Left ventricle myocardium inferior (tissue), 1 donor: ENCODE measurements around the gene BCL2L1. TPM values are rescaled to one million over a fixed set of nuclear protein-coding genes. Genes with fewer than 3 reads are reported as not detected.

Experiments
- DNase-seq: peaks from one replicate; pipeline ENCODE4 v3.0.0-alpha.2; 2020
- H3K27ac ChIP-seq: fragments of 200-600 bp; replicated peaks from 2 replicates; pipeline ENCODE4 v1.8.0; 2021
- H3K27me3 ChIP-seq: fragments of 200-600 bp; 2 replicates; pipeline ENCODE4 v1.8.0; 2021; ENCODE audit warnings: low read depth
- H3K36me3 ChIP-seq: fragments of 200-600 bp; 2 replicates; pipeline ENCODE4 v1.8.0; 2021
- H3K4me1 ChIP-seq: fragments of 200-600 bp; 2 replicates; pipeline ENCODE4 v1.8.0; 2021
- H3K4me3 ChIP-seq: fragments of 200-600 bp; 2 replicates; pipeline ENCODE4 v1.8.0; 2021; ENCODE audit warnings: mild to moderate bottlenecking, moderate library complexity
- H3K9me3 ChIP-seq: fragments of 200-600 bp; replicated peaks from 2 replicates; pipeline ENCODE4 v1.8.0; 2021
- intact Hi-C: fragments of 100-400 bp; cut with micrococcal nuclease; formaldehyde crosslinking; loops from one replicate; pipeline ENCODE4 v1.11.0; 2022
- total RNA-seq: library from RNA; stranded (reverse); fragmentation: NEBNext Ultra II Directional; extraction: Animal tissue kit (Norgen Biotek cat#: 25700); gene quantifications from one replicate; pipeline ENCODE4 v1.2.1, GENCODE V29; 2021
- TF ChIP-seq, protein P1 (sequence below): fragments of 200-600 bp; IDR thresholded peaks from 2 replicates; pipeline ENCODE4 v1.8.0; 2021; ENCODE audit warnings: antibody characterized with exemption, mild to moderate bottlenecking, borderline replicate concordance
- donor health status: DM: no; HTN: yes; CAD: no; lungs with severe emphysema.

The BCL2L1 gene
- total RNA-seq, 1 donor from 2014 or later, result 53.2 TPM

DNA sequence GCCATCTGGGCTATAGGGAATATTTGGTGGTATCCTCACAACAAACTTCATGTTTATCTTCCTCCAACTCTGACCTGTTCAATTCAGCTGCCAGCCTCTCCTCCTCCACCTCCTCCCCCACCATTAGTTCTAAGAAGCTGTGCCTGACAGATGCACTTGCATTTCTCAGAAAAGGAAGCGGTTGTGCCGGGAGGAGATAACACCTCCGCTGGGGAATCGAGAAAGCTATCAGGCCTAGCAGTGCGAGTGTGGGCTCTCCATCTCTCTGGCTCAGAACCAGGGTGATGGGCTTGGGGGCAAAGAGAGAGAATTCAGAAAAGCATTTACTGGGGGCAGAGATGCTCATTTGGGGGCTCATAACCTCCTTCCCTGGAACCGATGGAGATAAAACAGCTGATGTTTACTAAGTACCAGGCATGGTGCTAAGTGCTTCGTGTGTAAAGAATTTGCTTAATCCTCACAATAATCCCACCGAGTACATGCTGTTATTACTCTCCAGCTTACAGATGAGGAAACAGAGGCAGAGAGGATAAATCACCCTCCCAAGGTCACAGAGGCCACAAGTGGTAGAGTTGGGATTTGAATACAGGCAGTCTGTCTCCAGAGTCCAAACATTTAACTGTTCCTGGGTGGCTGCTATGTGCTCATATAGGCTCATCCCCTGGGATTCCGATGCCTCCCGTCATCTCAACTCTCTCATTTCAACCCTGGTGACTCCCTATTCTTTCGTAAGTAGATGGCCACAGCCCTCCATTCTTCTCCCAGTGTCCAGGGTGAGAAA, 46.6 kb downstream of the BCL2L1 start:
- Histone ChIP-seq H3K4me1 (peaks cover 100% of the 10 kb centered on the region), H3K27me3 (no peaks in the 10 kb centered on the region), H3K27ac (peak overlapping the region; percentile 95), H3K9me3 (no peaks in the 10 kb centered on the region), H3K4me3 (peak overlapping the region; percentile 40), H3K36me3 (peaks cover 18% of the 10 kb centered on the region)
- DNase-seq, result no peak
- intact Hi-C loops, result no loop called here
- TF ChIP-seq, protein P1, sequence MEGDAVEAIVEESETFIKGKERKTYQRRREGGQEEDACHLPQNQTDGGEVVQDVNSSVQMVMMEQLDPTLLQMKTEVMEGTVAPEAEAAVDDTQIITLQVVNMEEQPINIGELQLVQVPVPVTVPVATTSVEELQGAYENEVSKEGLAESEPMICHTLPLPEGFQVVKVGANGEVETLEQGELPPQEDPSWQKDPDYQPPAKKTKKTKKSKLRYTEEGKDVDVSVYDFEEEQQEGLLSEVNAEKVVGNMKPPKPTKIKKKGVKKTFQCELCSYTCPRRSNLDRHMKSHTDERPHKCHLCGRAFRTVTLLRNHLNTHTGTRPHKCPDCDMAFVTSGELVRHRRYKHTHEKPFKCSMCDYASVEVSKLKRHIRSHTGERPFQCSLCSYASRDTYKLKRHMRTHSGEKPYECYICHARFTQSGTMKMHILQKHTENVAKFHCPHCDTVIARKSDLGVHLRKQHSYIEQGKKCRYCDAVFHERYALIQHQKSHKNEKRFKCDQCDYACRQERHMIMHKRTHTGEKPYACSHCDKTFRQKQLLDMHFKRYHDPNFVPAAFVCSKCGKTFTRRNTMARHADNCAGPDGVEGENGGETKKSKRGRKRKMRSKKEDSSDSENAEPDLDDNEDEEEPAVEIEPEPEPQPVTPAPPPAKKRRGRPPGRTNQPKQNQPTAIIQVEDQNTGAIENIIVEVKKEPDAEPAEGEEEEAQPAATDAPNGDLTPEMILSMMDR, result no peak

- H3K27ac ChIP-seq, result peak overlapping the region; percentile 95
- peak; percentile 66 for DNase-seq
- H3K9me3 ChIP-seq, result no peaks in the 10 kb centered on the region
- intact Hi-C loops, result loop anchor here (5.0 kb wide), 1 partner anchor 47 kb away; the partner anchor contains the start of gene BCL2L1
- H3K4me1 ChIP-seq, result peaks cover 100% of the 10 kb centered on the region
- H3K4me3 ChIP-seq, result peak overlapping the region; percentile 40
- peaks cover 13% of the 10 kb centered on the region for H3K36me3 ChIP-seq
- no peaks in the 10 kb centered on the region for H3K27me3 ChIP-seq
- TF ChIP-seq, protein P1, result no peak
Measured at GRCh38 chr20:31674895-31675827, 47.5 kb downstream of the BCL2L1 start.

DNA sequence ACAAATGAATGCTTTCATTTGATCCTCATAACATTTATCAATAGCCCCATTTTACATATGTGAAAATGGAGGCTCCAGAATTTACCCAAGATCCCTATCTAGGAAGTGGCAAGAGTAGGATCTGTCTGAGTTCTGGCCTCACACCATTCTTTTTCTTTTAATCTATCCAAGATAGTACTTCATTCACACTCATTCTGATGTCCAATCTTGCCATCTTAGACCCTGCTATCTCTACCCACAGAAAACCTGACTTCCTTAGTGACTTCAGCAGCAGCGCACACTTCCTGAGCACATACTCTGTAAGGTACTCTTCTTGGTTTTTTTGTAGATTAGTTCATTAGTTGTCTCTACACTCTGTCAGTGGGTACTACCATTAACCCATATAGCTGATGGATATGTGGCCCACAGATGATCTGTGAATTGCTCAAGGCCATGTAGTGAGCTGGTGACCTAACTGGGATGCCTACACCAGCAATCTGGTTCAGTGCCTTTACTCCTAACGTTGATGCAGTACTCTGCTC, 48.7 kb downstream of the BCL2L1 start:
- intact Hi-C loops, result loop anchor here (5.0 kb wide), 1 partner anchor 48 kb away; the partner anchor contains the start of gene BCL2L1
- DNase-seq, result no peak
- TF ChIP-seq, protein P1, result no peak
- Histone ChIP-seq H3K9me3 (no peaks in the 10 kb centered on the region), H3K36me3 (peaks cover 8% of the 10 kb centered on the region), H3K27me3 (no peaks in the 10 kb centered on the region), H3K4me1 (peaks cover 100% of the 10 kb centered on the region), H3K4me3 (peak overlapping the region; percentile 40), H3K27ac (peak overlapping the region; percentile 95)

DNA sequence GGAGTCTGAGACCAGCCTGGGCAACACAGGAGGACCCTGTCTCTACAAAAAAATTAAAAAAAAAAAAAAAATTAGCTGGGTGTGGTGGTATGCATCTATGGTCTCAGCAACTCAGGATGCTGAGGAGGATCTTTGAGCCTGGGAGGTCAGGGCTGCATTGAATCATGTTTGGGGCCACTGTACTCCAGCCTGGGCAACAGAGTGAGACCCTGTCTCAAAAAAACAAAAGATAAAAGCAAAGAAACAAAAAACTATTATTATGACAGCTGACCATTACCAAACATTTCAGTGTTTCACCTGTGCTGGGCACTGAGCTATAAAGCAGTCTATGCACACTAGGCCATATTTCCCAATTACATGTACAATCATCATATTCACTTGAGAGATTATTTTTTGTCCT, 49.2 kb downstream of the BCL2L1 start:
- intact Hi-C loops, result loop anchor here (5.0 kb wide), 1 partner anchor 49 kb away; the partner anchor contains the start of gene BCL2L1
- H3K9me3 ChIP-seq, result no peaks in the 10 kb centered on the region

More for the DNA sequence above, 49.2 kb downstream of the BCL2L1 start:
- Histone ChIP-seq H3K27ac (peak overlapping the region; percentile 95), H3K36me3 (peaks cover 7% of the 10 kb centered on the region), H3K4me1 (peaks cover 100% of the 10 kb centered on the region), H3K27me3 (no peaks in the 10 kb centered on the region), H3K4me3 (no peak overlapping the region)
- TF ChIP-seq, protein P1, result no peak
- no peak for DNase-seq
